Endodermal cell (in vitro differentiated cells): ENCODE results near the gene IGFBP4. TPM values are rescaled to one million over a fixed set of nuclear protein-coding genes. Genes with fewer than 3 reads are reported as not detected.
"Not testable (repeated sequence)": the region's sequence is repeated elsewhere in the genome, so short reads cannot be mapped to it uniquely, and the experiment has no call there.

Experiments
- DNase-seq: peaks from one replicate; pipeline ENCODE4 v3.0.0-alpha.2; 2017
- H3K27ac ChIP-seq: 2 replicates; pipeline ENCODE4 v1.5.1; 2013; ENCODE audit warnings: mild to moderate bottlenecking, low read depth, low read length, moderate library complexity
- H3K27me3 ChIP-seq: 2 replicates; pipeline ENCODE4 v1.6.1; 2013; ENCODE audit warnings: mild to moderate bottlenecking, low read length, moderate library complexity; ENCODE audit not compliant: insufficient read depth, control insufficient read depth, poor library complexity, severe bottlenecking
- H3K36me3 ChIP-seq: 2 replicates; pipeline ENCODE4 v1.7.0; 2013; ENCODE audit warnings: mild to moderate bottlenecking, low read length, moderate library complexity; ENCODE audit not compliant: control insufficient read depth, insufficient read depth
- H3K4me1 ChIP-seq: one replicate; pipeline ENCODE4 v1.7.0; 2013; ENCODE audit warnings: low read length; ENCODE audit not compliant: control insufficient read depth, insufficient read depth
- H3K4me3 ChIP-seq: 2 replicates; pipeline ENCODE4 v1.5.1; 2013; ENCODE audit warnings: mild to moderate bottlenecking, low read length, moderate library complexity
- H3K9ac ChIP-seq: 2 replicates; pipeline ENCODE4 v1.6.1; 2013; ENCODE audit warnings: mild to moderate bottlenecking, low read length, moderate library complexity; ENCODE audit not compliant: poor library complexity, severe bottlenecking; ENCODE audit errors: extremely low read depth
- H3K9me3 ChIP-seq: 2 replicates; pipeline ENCODE4 v1.6.1; 2013; ENCODE audit warnings: mild to moderate bottlenecking, low read length, moderate library complexity; ENCODE audit not compliant: control insufficient read depth
- H3K27ac Mint-ChIP-seq: 2 replicates; pipeline ENCODE4 v1.8.0; 2020; ENCODE audit warnings: mixed read lengths
- H3K27me3 Mint-ChIP-seq: 2 replicates; pipeline ENCODE4 v1.8.0; 2021; ENCODE audit warnings: mild to moderate bottlenecking, mixed read lengths; ENCODE audit not compliant: insufficient read depth
- H3K36me3 Mint-ChIP-seq: 2 replicates; pipeline ENCODE4 v1.8.0; 2020; ENCODE audit warnings: low read depth, mixed read lengths
- H3K4me1 Mint-ChIP-seq: 2 replicates; pipeline ENCODE4 v1.8.0; 2020; ENCODE audit warnings: mixed read lengths
- H3K4me3 Mint-ChIP-seq: 2 replicates; pipeline ENCODE4 v1.8.0; 2020; ENCODE audit warnings: mild to moderate bottlenecking, moderate library complexity, mixed read lengths
- H3K9me3 Mint-ChIP-seq: 2 replicates; pipeline ENCODE4 v1.8.0; 2020; ENCODE audit warnings: mild to moderate bottlenecking, mixed read lengths
- CTCF ChIP-seq: fragments of 200-600 bp; sonication (generic); conservative IDR thresholded peaks from 2 replicates; pipeline ENCODE4 v1.5.0; 2021; ENCODE audit warnings: antibody characterized with exemption, mild to moderate bottlenecking
- WGBS, 2 experiments: methylation state at CpG; one replicate each; pipeline versions ENCODE4 v1.1.5 to v1.1.7; 2013; ENCODE audit warnings: missing lambda C conversion rate in 2 of 2, mixed read lengths in 1 of 2; ENCODE audit not compliant: insufficient coverage in 1 of 2, insufficient read length in 1 of 2; 5-methylcytosine and 5-hydroxymethylcytosine counted together
- total RNA-seq, 2 donors: library from RNA; stranded (reverse); fragmentation: NEBNext Ultra II Directional in 1 of 2; extraction: Animal tissue kit (Norgen Biotek cat#: 25700) in 1 of 2; gene quantifications; 2 replicates in 1 of 2; 3 replicates in 1 of 2; pipeline ENCODE4 v1.2.1, GENCODE V29; 2021

The IGFBP4 gene
- total RNA-seq, 2 donors from 2014 or later, result 58.3 to 69.0 TPM

DNA sequence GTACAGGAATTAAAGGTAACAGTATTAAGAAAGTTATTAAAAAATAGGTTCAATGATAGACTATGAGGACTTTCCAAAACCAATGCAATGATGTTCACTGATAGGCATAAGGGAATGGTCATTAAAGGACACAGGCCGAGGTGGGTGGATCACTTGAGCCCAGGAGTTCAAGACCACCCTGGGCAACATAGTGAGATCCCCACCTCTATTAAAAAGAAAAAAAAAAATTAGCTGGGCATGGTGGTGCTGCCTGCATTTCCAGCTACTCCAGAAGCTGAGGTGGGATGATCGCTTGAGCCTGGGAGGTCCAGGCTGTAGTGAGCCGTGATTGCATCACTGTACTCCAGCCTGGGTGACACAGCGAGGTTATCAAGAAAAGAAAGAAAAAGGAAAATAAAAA lies 31.4 kb upstream of the IGFBP4 start:
- peaks cover 51% of the 10 kb centered on the region for H3K36me3 Mint-ChIP-seq
- no peak overlapping the region for H3K27ac Mint-ChIP-seq
- no peaks in the 10 kb centered on the region for H3K27me3 Mint-ChIP-seq
- DNase-seq, result no peak
- no peaks in the 10 kb centered on the region for H3K27me3 ChIP-seq
- no peak overlapping the region for H3K27ac ChIP-seq
- H3K4me1 Mint-ChIP-seq, result peaks cover 23% of the 10 kb centered on the region
- H3K9me3 Mint-ChIP-seq, result no peaks in the 10 kb centered on the region
- peaks cover 79% of the 10 kb centered on the region for H3K36me3 ChIP-seq
- WGBS, 2 experiments, result 80 to 96% methylated on average over 1 to 4 of the region's 4 CpGs
- H3K4me3 ChIP-seq, result no peak overlapping the region
- H3K4me1 ChIP-seq, result no peaks in the 10 kb centered on the region
- no peaks in the 10 kb centered on the region for H3K9me3 ChIP-seq
- no peak overlapping the region for H3K4me3 Mint-ChIP-seq
- H3K9ac ChIP-seq, result no peak overlapping the region
- TF ChIP-seq CTCF, result no peak

GRCh38 chr17:40412880-40413279 lies 30.4 kb upstream of the IGFBP4 start:
- Mint-ChIP-seq H3K4me3 (no peak overlapping the region), H3K4me1 (peaks cover 25% of the 10 kb centered on the region), H3K27me3 (no peaks in the 10 kb centered on the region), H3K27ac (no peak overlapping the region), H3K9me3 (no peaks in the 10 kb centered on the region), H3K36me3 (peaks cover 43% of the 10 kb centered on the region)
- Histone ChIP-seq H3K36me3 (peaks cover 69% of the 10 kb centered on the region), H3K4me1 (no peaks in the 10 kb centered on the region), H3K9ac (no peak overlapping the region), H3K27ac (no peak overlapping the region), H3K4me3 (no peak overlapping the region), H3K27me3 (no peaks in the 10 kb centered on the region), H3K9me3 (no peaks in the 10 kb centered on the region)
- no peak for TF ChIP-seq CTCF
- DNase-seq, result no peak

GRCh38 chr17:40414312-40414711 lies 28.9 kb upstream of the IGFBP4 start:
- H3K36me3 ChIP-seq, result peaks cover 61% of the 10 kb centered on the region
- WGBS, 2 experiments, result 93 to 98% methylated on average over 3 to 4 of the region's 4 CpGs
- DNase-seq, H3K27me3 Mint-ChIP-seq, H3K9me3 ChIP-seq, H3K4me1 ChIP-seq, H3K27ac Mint-ChIP-seq, H3K4me3 Mint-ChIP-seq, H3K9me3 Mint-ChIP-seq, H3K4me3 ChIP-seq, H3K27me3 ChIP-seq, H3K27ac ChIP-seq, H3K9ac ChIP-seq: not testable (repeated sequence)
- Mint-ChIP-seq H3K4me1 (peaks cover 25% of the 10 kb centered on the region), H3K36me3 (peaks cover 39% of the 10 kb centered on the region)

- Histone ChIP-seq H3K9me3 (no peaks in the 10 kb centered on the region), H3K36me3 (peaks cover 50% of the 10 kb centered on the region), H3K27ac (no peak overlapping the region), H3K9ac (no peak overlapping the region), H3K27me3 (no peaks in the 10 kb centered on the region), H3K4me3 (peak overlapping the region; percentile 88), H3K4me1 (peaks cover 5% of the 10 kb centered on the region)
- DNase-seq, result no peak
- Mint-ChIP-seq H3K4me3 (peak overlapping the region; percentile 95), H3K27ac (no peak overlapping the region), H3K4me1 (peaks cover 23% of the 10 kb centered on the region), H3K27me3 (no peaks in the 10 kb centered on the region), H3K36me3 (peaks cover 32% of the 10 kb centered on the region), H3K9me3 (no peaks in the 10 kb centered on the region)
- WGBS, 2 experiments, result 74% methylated on average over 3 of the region's 3 CpGs; no CpG with 5 or more reads in 1 of the 2 experiments
- TF ChIP-seq CTCF, result peak; percentile 77
These were observed 27.9 kb upstream of the IGFBP4 start for GRCh38 chr17:40415390-40415789.
